GM18519 (cell line): ENCODE measurements around the gene GBP3.
A peak's percentile ranks its signal among the peaks of the same experiment; 100 is the strongest.
"Not testable (repeated sequence)": the region's sequence is repeated elsewhere in the genome, so short reads cannot be mapped to it uniquely, and the experiment has no call there.

ENCODE experiments used
- ATAC-seq: cut with Tn5 transposase; IDR thresholded peaks from one replicate; pipeline ENCODE4 v1.9.1; 2021; ENCODE audit warnings: mild to moderate bottlenecking, moderate library complexity; ENCODE audit not compliant: unreplicated experiment, low FRiP score

GBP3 gene

DNA sequence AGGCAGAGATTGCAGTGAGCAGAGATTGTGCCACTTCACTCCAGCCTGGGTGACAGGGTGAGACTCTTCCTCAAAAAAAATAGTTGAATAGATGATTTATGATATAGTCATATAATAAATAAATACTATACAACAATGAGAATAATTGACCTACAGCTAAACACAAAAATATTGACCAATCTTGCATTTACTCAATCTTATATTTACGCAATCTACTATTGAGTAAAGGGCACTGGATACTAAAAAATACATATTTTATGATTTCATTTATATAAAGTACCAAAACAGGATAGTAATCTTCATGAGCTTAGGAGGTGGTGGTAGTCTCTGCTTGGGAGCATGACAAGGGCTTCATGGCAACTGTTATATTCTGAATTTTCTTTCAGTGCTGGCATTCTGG is 19.1 kb upstream of the GBP3 start:
- no peak for ATAC-seq

GRCh38 chr1:89041119-89041641 is 18.5 kb upstream of the GBP3 start:
- peak; percentile 99 for ATAC-seq

DNA sequence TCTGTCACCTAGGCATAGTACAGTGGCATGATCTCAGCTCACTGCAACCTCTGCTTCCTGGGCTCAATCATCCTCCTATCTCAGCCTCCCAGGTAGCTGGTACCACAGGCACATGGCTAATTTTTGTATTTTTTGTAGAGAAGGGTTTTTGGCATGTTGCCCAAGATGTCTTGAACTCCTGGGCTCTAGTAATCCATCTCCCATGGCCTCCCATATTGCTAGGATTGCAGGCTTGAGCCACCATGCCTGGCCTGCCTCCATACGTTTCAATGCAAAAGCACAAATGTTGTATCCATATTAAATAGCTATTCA is 17.6 kb upstream of the GBP3 start:
- no peak for ATAC-seq

- ATAC-seq, result no peak
Measured at GRCh38 chr1:89037186-89037585, 14.5 kb upstream of the GBP3 start.

DNA sequence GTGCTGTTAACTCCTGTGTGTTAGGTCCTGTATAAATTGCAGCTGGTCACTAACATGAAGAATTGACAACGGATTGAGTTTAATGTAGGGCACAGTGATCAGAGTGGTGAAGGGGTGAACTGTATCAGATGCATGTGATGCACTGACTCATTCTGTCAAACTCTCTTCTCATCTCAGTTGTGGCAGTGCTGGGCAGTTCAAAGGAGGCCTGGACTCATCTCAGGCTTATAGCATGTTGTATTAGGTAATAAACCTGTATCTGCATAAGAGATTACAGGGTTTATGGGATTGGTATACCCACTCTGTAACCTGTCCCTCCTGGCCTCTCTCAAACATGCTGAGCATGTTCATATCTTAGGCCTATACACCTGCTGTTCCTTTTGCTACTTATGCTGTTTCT is 12.4 kb upstream of the GBP3 start:
- ATAC-seq, result no peak

DNA sequence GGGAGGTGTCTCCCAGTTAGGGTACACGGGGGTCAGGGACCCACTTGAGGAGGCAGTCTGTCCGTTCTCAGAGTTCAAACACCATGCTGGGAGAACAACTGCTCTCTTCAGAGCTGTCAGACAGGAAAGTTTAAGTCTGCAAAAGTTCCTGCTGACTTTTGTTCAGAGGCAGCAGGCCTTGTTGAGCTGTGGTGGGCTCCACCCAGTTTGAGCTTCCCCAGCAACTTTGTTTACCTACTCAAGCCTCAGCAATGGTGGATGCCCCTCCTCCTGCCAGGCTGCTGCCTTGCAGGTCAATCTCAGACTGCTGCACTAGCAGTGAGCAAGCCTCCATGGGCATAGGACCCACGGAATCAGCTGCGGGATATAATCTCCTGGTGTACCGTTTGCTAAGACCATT is 11.3 kb upstream of the GBP3 start:
- not testable (repeated sequence) for ATAC-seq

DNA sequence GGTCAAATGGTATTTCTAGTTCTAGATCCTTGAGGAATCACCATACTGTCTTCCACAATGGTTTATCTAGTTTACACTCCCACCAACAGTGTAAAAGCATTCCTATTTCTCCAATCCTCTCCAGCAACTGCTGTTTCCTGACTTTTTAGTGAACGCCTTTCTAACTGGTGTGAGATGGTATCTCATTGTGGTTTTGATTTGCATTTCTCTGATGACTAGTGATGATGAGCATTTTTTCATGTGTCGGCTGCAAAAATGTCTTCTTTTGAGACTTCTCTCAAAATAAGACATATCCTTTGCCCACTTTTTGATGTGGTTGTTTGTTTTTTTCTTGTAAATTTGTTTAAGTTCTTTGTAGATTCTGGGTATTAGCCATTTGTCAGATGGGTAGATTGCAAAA is 6.4 kb upstream of the GBP3 start:
- ATAC-seq, result not testable (repeated sequence)

GRCh38 chr1:89025928-89026327 is 3.3 kb upstream of the GBP3 start:
- ATAC-seq, result no peak

DNA sequence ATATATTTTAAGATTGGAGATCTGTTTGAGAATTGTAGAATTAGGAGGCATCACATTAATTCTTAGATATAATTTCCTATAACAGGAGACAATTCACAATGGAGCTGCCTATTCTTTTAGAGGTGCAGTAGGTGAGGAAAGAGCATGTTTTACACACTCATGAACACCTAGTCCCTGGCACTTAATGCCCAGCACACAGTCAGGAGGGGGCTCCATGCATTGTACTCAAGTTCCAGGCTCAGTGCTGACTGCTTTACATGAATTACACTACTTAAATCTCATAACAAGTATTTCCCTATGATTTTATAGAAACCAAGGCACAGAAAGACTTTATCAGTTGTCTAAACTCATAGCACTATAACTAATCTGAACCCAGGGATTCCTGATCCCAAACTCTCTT is 360 bp upstream of the GBP3 start:
- no peak for ATAC-seq

GRCh38 chr1:89018318-89018717 is 4.3 kb downstream of the GBP3 start:
- not testable (repeated sequence) for ATAC-seq

DNA sequence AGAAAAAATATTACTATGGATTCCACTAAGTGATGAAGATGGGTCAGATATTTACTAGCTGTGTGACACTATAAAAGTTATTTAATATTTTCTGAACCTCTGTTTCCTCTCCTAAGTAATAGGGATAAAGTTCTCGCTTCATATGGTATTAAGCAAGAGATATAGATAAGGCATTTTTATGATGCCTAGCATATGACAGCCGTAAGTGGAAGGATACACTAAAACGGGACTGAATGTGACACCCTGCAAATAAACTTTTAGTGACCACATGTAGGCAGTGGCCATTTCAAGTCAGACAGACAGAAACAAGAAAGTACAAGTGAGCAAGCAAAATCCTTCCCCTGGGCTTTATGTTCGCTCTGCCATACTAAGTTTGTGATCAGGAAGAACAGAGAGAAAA is 14.2 kb downstream of the GBP3 start:
- no peak for ATAC-seq

GRCh38 chr1:89005286-89006151 is 17.1 kb downstream of the GBP3 start:
- ATAC-seq, result no peak

GRCh38 chr1:89002176-89002575 is 20.5 kb downstream of the GBP3 start:
- not testable (repeated sequence) for ATAC-seq

- ATAC-seq, result no peak
Measured at GRCh38 chr1:89001510-89001909, 21.2 kb downstream of the GBP3 start.

- peak; percentile 65 for ATAC-seq
Measured at GRCh38 chr1:88998716-88999115, 23.9 kb downstream of the GBP3 start.

- no peak for ATAC-seq
Measured at GRCh38 chr1:88990426-88990825, 32.2 kb downstream of the GBP3 start.

- no peak for ATAC-seq
Measured at GRCh38 chr1:88985692-88986091, 37.0 kb downstream of the GBP3 start.

DNA sequence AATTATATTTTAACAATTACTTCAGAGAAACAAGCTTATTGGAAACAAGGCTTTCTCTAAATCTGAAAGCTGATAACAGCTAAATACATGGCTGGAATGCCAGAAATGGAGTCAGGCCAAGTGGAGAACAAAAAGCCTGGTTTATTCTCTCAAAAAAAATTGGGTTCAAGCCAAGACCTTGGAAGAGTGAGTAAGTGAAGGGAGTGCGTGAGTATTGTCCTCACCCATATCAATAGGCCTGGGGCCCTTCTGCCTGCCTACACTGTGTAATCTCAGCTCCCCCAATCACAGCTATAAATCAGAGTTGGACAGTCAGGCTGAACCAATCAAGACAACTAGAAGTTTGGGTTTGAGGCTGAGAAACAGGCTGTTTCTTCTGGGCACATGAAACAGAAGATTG is 37.6 kb downstream of the GBP3 start:
- ATAC-seq, result no peak

DNA sequence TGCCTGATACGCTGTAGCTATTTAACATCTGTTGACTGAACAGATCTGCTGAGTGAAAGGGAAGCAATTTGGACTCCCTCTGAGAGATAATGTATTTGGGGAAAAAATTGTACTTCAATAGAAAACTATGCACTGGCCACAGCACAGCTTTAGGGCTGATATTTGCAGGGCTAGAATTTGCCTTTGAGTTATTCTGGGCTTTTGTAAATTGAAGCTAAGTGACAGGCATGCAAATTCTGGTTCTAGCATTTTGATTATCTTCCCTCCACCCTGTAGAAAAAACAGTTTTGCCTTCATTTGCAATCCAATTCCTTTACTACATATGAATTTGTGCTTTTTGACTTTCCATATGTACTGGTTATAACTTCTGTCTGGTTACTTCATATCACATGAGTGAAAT is 38.1 kb downstream of the GBP3 start:
- ATAC-seq, result no peak

- ATAC-seq, result no peak
Measured at GRCh38 chr1:88983791-88984559, 38.7 kb downstream of the GBP3 start.

DNA sequence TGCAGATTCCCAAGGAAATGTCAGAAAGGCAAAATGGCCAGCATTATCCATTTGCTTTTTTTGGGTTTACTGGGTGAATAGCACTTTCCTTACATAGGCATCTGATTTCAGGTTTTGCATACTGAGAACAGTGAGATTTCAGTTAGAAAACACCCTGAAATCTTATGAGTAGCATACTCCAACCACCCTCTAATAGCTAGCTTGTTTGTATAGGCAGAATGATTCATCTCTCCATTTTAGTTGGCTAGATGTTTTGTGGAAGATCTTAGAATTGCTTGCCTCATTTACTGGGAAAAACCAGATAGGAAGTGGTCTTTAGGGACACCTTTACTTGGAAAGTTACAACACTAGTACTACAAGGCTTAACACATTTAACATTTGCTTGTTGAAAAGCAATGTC is 40.6 kb downstream of the GBP3 start:
- no peak for ATAC-seq

DNA sequence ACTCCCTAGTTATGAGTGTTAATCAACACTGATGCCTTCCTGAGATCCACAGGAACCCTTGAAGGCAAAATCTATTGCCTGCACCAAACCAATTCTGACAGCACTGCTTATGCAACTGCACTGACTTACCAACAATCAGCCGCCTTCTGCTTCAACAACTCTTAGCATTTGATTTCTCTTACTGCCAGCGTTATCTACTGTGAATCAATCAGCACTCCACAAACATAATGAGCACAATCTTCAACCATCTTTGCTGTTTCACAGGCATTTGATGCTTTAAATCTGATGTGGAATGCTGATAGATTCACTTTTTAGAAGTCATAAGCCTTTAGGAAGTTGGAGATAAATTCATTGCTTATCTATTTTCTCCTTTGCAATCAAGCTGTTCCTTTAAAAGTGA is 41.2 kb downstream of the GBP3 start:
- ATAC-seq, result not testable (repeated sequence)
